Aorta (tissue), 5 donors: ENCODE results near the gene AP4B1. TPM values are rescaled to one million over a fixed set of nuclear protein-coding genes. Genes with fewer than 3 reads are reported as not detected.

Source experiments
- ATAC-seq: fragments of 200-7000 bp; cut with Tn5 transposase; one replicate; pipeline ENCODE4 v1.9.1; 2022; ENCODE audit warnings: moderate library complexity; ENCODE audit not compliant: low FRiP score
- DNase-seq, 2 donors: peaks; one replicate each; pipeline ENCODE4 v3.0.0-alpha.2; 2020
- H3K27ac ChIP-seq, 2 donors: one replicate each; pipeline ENCODE4 v1.5.1; 2013; ENCODE audit warnings: low read length in 2 of 2, mild to moderate bottlenecking in 2 of 2, moderate library complexity in 2 of 2, control low read depth in 1 of 2, inconsistent platforms in 1 of 2, low read depth in 1 of 2
- H3K27me3 ChIP-seq, 2 donors: one replicate each; pipeline ENCODE4 v1.6.1; 2013; ENCODE audit warnings: control low read depth in 1 of 2, low read length in 1 of 2, mild to moderate bottlenecking in 1 of 2, moderate library complexity in 1 of 2; ENCODE audit not compliant: insufficient read depth in 2 of 2, control insufficient read depth in 1 of 2
- H3K36me3 ChIP-seq, 2 donors: one replicate each; pipeline ENCODE4 v1.6.1; 2013; ENCODE audit warnings: control low read depth in 1 of 2, low read length in 1 of 2, mild to moderate bottlenecking in 1 of 2; ENCODE audit not compliant: insufficient read depth in 2 of 2, control insufficient read depth in 1 of 2
- H3K4me1 ChIP-seq, 2 donors: one replicate each; pipeline ENCODE4 v1.6.1; 2013; ENCODE audit warnings: low read length in 2 of 2, control low read depth in 1 of 2, mild to moderate bottlenecking in 1 of 2, moderate library complexity in 1 of 2; ENCODE audit not compliant: insufficient read depth in 2 of 2, control insufficient read depth in 1 of 2
- H3K4me3 ChIP-seq, 2 donors: one replicate each; pipeline ENCODE4 v1.5.1; 2013; ENCODE audit warnings: low read length in 2 of 2, control low read depth in 1 of 2, mild to moderate bottlenecking in 1 of 2
- H3K9me3 ChIP-seq: one replicate; pipeline ENCODE4 v1.6.1; 2013; ENCODE audit warnings: mild to moderate bottlenecking, low read length; ENCODE audit not compliant: control insufficient read depth
- WGBS, 2 donors: extraction: QIAGEN DNeasy Blood & Tissue Kit; methylation state at CpG; one replicate each; pipeline ENCODE4 v1.1.7; 2013; 5-methylcytosine and 5-hydroxymethylcytosine counted together
- intact Hi-C, 2 donors: fragments of 100-400 bp; cut with DNase I; formaldehyde crosslinking; loops; one replicate each; pipeline versions ENCODE4 v1.14.2 to v1.15.0; 2022
- polyA plus RNA-seq, 2 donors: library from polyadenylated mRNA; stranded (reverse); fragments of 200-250 nt; gene quantifications; one replicate each; pipeline ENCODE4 v1.2.3, GENCODE V29; 2013
- total RNA-seq, 2 donors: library from RNA; stranded (reverse); fragmentation: NEBNext Ultra II Directional; extraction: Animal tissue kit (Norgen Biotek cat#: 25700); gene quantifications; one replicate each; pipeline ENCODE4 v1.2.1, GENCODE V29; 2021
- donor health status: healthy with polysubstance abuse.
- donor health status: Bipolar disorder and iron deficiency.
- donor health status: DM: no; HTN: no; CAD: no.
- donor health status: DM: no; HTN: no; CAD: no.
- donor health status: DM: yes; HTN: yes; CAD: no.

AP4B1 gene
- total and polyA plus RNA-seq, 4 donors: 8.5 to 35.4 (median 20.2) TPM

DNA sequence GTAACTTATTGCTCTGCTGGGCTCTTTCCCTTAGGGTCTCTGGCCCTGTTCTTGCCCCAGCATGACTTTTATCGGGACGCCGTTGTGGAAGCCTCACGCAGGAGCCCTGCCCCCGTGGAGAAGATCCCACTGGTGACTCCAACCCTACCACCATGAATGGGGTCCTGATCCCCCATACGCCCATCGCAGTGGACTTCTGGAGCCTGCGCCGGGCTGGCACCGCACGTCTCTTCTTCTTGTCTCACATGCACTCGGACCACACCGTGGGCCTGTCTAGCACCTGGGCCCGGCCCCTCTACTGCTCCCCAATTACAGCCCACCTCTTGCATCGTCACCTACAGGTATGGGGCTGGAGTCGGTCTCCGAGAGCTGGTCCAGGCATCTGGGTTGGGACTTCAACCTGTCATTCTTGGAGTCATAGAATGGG, 849 bp upstream of the AP4B1 start:
- Histone ChIP-seq H3K4me3 (peak overlapping the region; percentile 38 to 65), H3K27me3 (no peaks in the 10 kb centered on the region), H3K9me3 (no peaks in the 10 kb centered on the region), H3K4me1 (peaks cover 0 to 4% of the 10 kb centered on the region in 2 donors), H3K27ac (peak overlapping the region in 1 of 2 donors; percentile 73), H3K36me3 (peaks cover 0 to 2% of the 10 kb centered on the region in 2 donors)
- peak in 1 of 2 donors; percentile 81 for DNase-seq
- intact Hi-C loops: loop anchor here (1.0 kb wide), 2 partner anchors 24 to 25 kb away; partner anchors contain the start of gene HIPK1 (in 1 of the 2)
- WGBS, 2 donors: 0% methylated on average over 17 of the region's 17 CpGs
- peak; percentile 2 for ATAC-seq

DNA sequence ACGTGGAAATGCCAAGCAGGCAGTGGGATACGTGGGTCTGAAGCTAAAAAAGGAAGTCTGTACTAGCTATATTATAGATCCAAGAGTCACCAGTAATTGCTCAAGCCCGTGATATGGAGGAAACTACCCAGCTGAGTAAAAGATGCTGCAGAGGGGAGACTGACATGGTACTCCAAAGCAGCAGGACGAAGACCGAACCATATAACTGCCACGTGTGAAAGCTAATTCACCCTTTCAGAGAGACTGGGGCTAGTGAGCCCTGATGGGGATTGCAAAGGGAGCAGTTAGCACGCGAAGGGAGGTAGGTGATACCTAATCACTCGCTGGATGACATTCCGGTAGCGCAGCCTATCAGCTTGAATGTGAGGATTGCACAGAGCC, 316 bp downstream of the AP4B1 start:
- DNase-seq (no peak), ATAC-seq (peak; percentile 2)
- WGBS, 2 donors: 0% methylated on average over 11 of the region's 11 CpGs
- no peaks in the 10 kb centered on the region for H3K9me3 ChIP-seq
- peaks cover 0 to 2% of the 10 kb centered on the region in 2 donors for H3K36me3 ChIP-seq
- H3K27me3 ChIP-seq: no peaks in the 10 kb centered on the region
- H3K4me1 ChIP-seq: peaks cover 0 to 4% of the 10 kb centered on the region in 2 donors
- H3K27ac ChIP-seq: peak overlapping the region; percentile 45 to 97
- intact Hi-C loops: loop anchor here in 1 of 2 donors (5.0 kb wide), 1 partner anchor 87 kb away; no protein-coding TSS in a partner anchor
- peak overlapping the region; percentile 44 to 76 for H3K4me3 ChIP-seq

- Histone ChIP-seq H3K4me3 (peak overlapping the region; percentile 44 to 76), H3K27ac (peak overlapping the region; percentile 1 to 97), H3K36me3 (peaks cover 0 to 1% of the 10 kb centered on the region in 2 donors), H3K4me1 (peaks cover 0 to 4% of the 10 kb centered on the region in 2 donors), H3K9me3 (no peaks in the 10 kb centered on the region), H3K27me3 (no peaks in the 10 kb centered on the region)
- intact Hi-C loops: loop anchor here in 1 of 2 donors (5.0 kb wide), 1 partner anchor 86 kb away; no protein-coding TSS in a partner anchor
- no peak for ATAC-seq
- no peak for DNase-seq
- 15% methylated on average over 7 of the region's 7 CpGs for WGBS, 2 donors
Observed at GRCh38 chr1:113903501-113904292, 902 bp downstream of the AP4B1 start.

DNA sequence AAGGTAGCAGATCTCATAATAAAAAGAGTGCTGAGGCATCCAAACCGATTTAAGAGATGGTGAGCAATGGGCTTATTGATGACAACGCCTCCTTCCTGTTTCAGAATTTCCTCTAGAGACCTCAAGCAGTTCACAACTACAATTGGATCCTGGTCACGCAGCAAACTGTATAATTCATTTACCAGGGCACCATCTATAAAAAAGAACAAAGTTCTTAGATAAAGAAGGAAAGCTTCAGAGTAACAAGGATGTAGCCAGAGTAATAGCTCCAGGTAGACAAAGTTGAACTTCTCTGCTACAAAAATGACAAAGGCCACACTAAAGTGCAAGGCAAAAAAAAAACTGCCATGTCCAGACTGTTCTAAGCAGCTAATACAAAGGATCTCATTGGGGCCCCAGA, 3.4 kb downstream of the AP4B1 start:
- peaks cover 0 to 4% of the 10 kb centered on the region in 2 donors for H3K4me1 ChIP-seq
- intact Hi-C loops: loop anchor here in 1 of 2 donors (5.0 kb wide), 1 partner anchor 84 kb away; no protein-coding TSS in a partner anchor
- no peaks in the 10 kb centered on the region for H3K9me3 ChIP-seq
- ATAC-seq (no peak), DNase-seq (no peak)
- WGBS, 2 donors: 74 to 90% methylated on average over 3 of the region's 3 CpGs
- H3K27me3 ChIP-seq: no peaks in the 10 kb centered on the region
- H3K36me3 ChIP-seq: no peaks in the 10 kb centered on the region
- H3K27ac ChIP-seq: no peak overlapping the region
- H3K4me3 ChIP-seq: no peak overlapping the region

DNA sequence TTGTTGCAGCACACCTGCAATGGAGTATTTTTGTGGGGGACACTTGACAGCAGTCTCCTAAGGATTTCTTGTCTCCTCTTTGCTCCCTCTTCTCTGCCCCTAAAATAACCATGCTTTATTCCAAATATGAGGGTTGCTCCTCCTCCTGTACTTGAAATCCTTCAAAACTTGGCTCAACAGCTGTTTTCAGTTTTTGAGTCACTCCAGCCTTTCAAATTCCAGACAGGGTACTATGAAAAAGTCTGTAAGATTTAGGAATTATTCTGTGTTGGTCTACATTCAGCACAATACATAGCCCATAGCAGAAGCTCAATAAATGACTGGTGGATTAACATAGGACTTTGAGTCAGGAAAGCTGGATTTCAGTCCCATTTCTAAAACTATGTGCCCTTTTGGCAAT, 5.5 kb downstream of the AP4B1 start:
- peaks cover 0 to 4% of the 10 kb centered on the region in 2 donors for H3K4me1 ChIP-seq
- intact Hi-C loops: loop anchor here in 1 of 2 donors (5.0 kb wide), 1 partner anchor 62 kb away; no protein-coding TSS in a partner anchor
- no peaks in the 10 kb centered on the region for H3K36me3 ChIP-seq
- no peak for ATAC-seq
- no peak overlapping the region for H3K4me3 ChIP-seq
- no peak for DNase-seq
- no peaks in the 10 kb centered on the region for H3K9me3 ChIP-seq
- H3K27me3 ChIP-seq: no peaks in the 10 kb centered on the region
- H3K27ac ChIP-seq: peak overlapping the region in 1 of 2 donors; percentile 32

GRCh38 chr1:113898241-113898814, 6.3 kb downstream of the AP4B1 start:
- H3K4me3 ChIP-seq: no peak overlapping the region
- WGBS, 2 donors: 97 to 100% methylated on average over 1 of the region's 1 CpG
- peak overlapping the region in 1 of 2 donors; percentile 58 for H3K27ac ChIP-seq
- intact Hi-C loops: loop anchor here in 1 of 2 donors (5.0 kb wide), 1 partner anchor 61 kb away; no protein-coding TSS in a partner anchor
- H3K9me3 ChIP-seq: no peaks in the 10 kb centered on the region
- no peaks in the 10 kb centered on the region for H3K36me3 ChIP-seq
- no peaks in the 10 kb centered on the region for H3K27me3 ChIP-seq
- ATAC-seq: no peak
- peaks cover 0 to under 1% of the 10 kb centered on the region in 2 donors for H3K4me1 ChIP-seq
- no peak for DNase-seq

DNA sequence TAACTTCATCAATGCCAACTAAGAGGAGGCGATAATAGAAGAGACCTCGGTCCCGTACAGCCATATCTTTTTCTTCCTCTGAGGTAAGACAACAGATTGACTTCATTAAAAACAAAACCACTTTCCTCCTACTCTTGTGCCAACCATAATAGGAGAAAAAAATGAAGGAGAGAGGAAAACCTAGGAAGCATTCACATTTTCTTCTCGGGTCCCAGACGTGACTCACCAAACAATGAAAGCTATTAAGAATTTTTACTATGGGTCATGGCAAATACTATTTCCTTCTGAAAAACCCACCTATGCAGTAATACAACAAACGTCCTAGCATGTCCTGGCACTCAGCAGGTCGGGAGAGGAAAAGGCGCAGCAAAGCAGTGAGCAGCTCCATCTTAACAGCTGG, 8.6 kb downstream of the AP4B1 start:
- Histone ChIP-seq H3K9me3 (no peaks in the 10 kb centered on the region), H3K27me3 (no peaks in the 10 kb centered on the region), H3K4me3 (no peak overlapping the region), H3K4me1 (no peaks in the 10 kb centered on the region), H3K27ac (no peak overlapping the region), H3K36me3 (no peaks in the 10 kb centered on the region)
- 49 to 53% methylated on average over 8 of the region's 8 CpGs for WGBS, 2 donors
- DNase-seq (no peak), ATAC-seq (no peak)
- intact Hi-C loops: loop anchor here in 1 of 2 donors (5.0 kb wide), 1 partner anchor 59 kb away; no protein-coding TSS in a partner anchor

GRCh38 chr1:113895098-113895497, 9.5 kb downstream of the AP4B1 start:
- Histone ChIP-seq H3K27ac (no peak overlapping the region), H3K4me3 (no peak overlapping the region), H3K27me3 (no peaks in the 10 kb centered on the region), H3K9me3 (no peaks in the 10 kb centered on the region), H3K4me1 (no peaks in the 10 kb centered on the region), H3K36me3 (no peaks in the 10 kb centered on the region)
- DNase-seq: no peak
- intact Hi-C loops: loop anchor here in 1 of 2 donors (5.0 kb wide), 1 partner anchor 58 kb away; no protein-coding TSS in a partner anchor
- no peak for ATAC-seq
- WGBS, 2 donors: 94 to 95% methylated on average over 6 of the region's 6 CpGs
